ENCODE results near the gene AIF1.

The AIF1 gene

GRCh38 chr6:31641370-31641769 is 26.3 kb downstream of the AIF1 start:
- DNase-seq (ENCODE audit: low read depth in 1 of 2, low spot score in 1 of 2), result no peak

DNA sequence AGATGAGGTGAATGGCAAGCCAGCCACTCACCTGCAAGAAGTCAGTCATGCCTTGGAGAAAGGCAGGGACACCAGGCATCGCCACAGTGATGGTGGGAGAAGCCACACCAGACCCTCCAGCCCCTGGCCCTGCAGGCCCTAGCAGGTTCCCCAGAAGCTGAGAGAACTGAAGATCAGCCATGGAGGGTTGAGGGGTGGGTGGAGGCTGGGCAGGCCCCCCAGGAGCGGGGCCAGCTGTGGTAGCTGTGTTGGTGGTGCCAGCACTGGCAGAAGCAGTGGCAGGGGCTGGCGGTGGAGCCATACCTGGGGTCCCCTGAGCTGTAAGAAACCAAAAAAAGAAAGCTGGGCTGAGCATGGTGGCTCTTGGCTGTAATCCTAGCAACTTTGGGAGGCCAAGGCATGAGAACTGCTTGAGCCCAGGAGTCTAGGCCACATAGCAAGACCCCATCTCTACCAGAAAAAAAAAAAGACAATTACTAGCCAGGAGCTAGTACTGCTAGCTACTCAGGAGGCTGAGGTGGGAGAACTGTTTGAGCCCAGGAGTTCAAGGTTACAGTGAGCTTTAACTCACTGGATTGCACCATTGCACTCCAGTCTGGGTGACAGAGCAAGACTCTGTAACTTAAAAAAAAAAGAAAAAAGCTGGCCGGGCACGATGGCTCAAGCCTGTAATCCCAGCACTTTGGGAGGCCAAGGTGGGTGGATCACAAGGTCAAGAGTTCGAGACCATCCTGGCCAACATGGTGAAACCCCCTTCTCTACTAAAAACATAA is 27.9 kb downstream of the AIF1 start:
- no peak for DNase-seq (ENCODE audit: low read depth in 1 of 2, low spot score in 1 of 2)

DNA sequence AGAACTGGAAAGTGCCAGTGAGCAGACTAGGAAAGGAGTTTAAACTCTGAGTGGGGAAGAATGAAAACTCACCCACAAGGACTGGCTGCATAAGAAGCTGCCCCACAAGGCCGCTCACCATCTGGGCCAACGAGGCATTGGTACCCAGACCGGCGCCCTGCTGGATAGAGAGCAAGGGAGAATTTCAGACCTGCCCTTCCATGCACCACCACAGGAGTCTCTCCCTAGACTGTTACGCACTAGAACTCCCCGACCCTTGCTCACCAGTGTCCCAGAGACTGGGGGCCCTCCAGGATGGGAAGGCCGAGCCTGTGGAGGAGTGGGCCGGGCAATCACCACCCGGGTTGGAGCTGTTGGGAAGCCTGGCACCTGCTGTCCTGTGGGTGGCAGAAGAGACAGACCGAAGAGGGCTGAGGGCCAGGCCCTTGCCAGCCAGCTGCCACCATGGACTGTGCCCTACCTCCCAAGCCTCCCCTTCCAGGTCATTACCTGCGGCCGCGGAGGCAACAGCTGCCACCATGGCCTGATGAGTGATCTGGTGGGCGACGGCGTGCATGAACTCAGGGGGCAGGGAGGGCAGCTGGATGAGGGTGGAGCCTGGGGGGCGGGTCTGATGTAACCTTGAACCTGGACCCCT is 28.9 kb downstream of the AIF1 start:
- no peak for DNase-seq (ENCODE audit: low read depth in 1 of 2, low spot score in 1 of 2)

DNA sequence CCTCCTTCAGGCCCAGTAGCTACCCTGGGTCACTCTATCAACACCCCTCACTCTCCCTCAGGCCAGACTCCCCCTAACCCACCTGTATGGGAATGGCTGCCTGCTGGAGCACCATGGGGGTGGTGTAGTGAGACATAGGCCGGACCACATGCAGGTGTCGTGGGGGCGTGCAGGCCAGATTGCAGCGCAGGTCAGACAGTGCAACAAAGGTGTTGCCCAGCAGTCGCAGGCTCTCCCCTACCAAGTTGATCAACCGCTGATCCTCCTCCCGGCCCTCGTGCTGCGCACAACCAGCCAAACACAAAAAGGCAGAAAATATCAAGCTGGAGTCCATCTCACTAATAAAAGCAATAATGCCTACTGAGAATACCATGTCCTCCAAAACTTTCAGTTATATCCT is 30.3 kb downstream of the AIF1 start:
- no peak for DNase-seq (ENCODE audit: low read depth in 1 of 2, low spot score in 1 of 2)

GRCh38 chr6:31651602-31652191 is 36.7 kb downstream of the AIF1 start:
- no peak for DNase-seq (ENCODE audit: low read depth in 1 of 2, low spot score in 1 of 2)

DNA sequence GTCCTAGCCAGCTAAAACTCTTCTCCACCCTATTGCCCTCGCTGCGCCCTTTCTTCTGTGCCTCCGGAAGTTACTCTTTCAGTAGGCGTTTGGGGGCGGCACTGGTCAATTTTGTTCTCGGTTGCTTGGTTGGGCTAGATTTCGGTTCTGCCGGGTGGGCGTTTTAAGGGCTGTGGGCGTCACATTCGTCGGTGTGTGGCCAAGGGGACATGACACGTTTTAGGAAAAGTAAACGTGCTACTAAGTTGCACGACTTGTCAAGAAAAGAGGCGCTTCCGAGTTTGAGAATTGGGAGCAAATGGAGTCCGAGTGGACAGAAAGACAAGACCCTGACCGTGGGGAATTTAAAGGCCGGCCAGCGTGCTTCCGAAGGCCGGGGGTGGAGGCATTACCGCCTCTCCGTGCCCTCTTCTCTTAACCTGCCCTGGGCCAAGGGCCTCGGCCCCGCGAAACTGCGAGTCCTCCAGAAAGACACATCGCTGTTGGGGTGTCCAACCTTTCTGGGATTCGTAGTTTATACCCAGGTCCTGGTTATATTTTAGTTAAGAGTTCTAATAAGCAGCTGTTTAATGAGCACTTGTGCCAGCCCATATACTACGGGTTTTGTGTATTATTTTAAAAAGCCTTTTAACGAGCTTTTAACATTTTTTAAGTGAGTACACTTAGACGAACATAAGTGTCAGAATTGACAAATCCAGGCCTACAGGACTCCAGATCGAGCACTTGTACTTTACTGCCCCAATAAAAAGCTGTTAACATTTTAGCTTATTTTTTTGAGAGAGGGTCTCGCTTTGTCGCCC is 38.1 kb downstream of the AIF1 start:
- DNase-seq (ENCODE audit: low read depth in 1 of 2, low spot score in 1 of 2), result peak in 1 of 2 donors; percentile 80

- DNase-seq (ENCODE audit: low read depth in 1 of 2, low spot score in 1 of 2), result no peak
Measured at GRCh38 chr6:31654574-31655348, 39.7 kb downstream of the AIF1 start.

GRCh38 chr6:31655349-31656237 is 40.6 kb downstream of the AIF1 start, which contains the start of gene APOM:
TSS of gene APOM (plus strand) at chr6:31655894. CDS start at chr6:31655967, 73 bp downstream.
- no peak for DNase-seq (ENCODE audit: low read depth in 1 of 2, low spot score in 1 of 2)

- DNase-seq (ENCODE audit: low read depth in 1 of 2, low spot score in 1 of 2), result no peak
Measured at GRCh38 chr6:31657406-31658157, 42.5 kb downstream of the AIF1 start.

- DNase-seq (ENCODE audit: low read depth in 1 of 2, low spot score in 1 of 2), result no peak
Measured at GRCh38 chr6:31658158-31658688, 43.2 kb downstream of the AIF1 start.

DNA sequence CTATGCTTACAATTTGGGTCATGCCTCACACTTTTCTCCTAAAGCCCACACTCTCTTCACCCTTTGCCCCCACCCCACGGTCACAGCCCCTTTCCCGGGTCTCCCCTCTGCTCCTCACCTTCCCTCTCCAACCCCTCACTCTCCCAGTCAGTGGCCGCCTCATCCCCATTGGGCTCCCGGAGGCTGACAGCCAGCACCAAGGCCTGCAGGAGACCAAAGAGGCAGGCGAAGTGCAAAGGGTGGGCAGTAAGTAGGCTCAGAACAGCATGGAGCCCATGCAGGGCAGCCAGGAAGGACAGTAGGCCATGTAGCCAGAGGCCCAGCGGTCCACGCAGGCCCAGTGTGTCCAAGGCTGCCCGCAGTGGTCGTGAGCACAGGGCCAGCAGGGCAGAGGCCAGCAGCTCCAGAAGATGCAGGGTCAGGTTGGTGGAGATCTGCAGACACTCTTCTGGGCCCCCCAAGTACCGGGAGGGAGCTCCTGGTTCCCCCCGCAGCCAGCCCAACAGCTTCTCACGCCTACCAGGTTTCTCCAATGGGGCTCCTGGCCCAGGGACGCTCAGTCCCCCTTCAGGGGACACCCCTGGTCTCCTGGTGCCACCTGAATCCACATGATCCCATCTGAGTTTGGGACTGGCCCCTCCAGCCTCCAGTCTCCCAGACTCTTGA is 44.1 kb downstream of the AIF1 start:
- no peak for DNase-seq (ENCODE audit: low read depth in 1 of 2, low spot score in 1 of 2)

DNA sequence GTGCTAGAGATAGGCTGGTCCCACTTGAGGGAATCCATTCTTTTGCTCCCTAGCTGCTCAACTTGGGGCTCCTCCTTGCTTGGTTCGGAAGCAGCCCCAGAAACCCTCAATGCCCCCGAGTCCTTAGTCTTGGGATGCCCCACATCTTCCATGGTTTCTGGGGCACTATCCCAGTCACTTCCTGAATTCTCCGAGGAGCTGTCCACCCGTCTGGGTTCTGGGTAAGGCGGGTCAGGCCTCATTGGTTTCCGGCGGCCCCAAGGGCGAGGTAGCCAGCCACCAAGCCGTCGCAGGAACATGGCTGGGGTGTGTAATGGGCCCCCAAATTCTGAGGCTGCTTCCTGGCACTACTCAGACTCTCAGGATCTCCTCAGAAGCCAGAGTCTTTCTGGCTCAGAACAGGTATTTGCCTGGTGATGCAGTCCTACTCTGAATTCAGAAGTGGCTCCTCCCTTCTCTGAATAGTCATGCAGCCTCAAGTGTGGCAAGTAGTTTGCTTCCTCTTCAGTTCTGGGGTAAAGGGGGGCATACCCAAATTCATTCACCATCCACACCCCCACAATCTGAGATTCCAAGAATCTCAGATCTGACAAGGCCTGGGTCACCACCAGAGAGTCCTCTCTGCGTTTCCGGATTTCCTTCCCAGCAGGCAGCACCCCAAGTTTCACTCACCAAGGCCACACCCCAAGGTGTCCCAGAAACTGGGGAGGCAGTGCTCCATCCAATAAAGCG is 44.8 kb downstream of the AIF1 start:
- no peak for DNase-seq (ENCODE audit: low read depth in 1 of 2, low spot score in 1 of 2)

DNA sequence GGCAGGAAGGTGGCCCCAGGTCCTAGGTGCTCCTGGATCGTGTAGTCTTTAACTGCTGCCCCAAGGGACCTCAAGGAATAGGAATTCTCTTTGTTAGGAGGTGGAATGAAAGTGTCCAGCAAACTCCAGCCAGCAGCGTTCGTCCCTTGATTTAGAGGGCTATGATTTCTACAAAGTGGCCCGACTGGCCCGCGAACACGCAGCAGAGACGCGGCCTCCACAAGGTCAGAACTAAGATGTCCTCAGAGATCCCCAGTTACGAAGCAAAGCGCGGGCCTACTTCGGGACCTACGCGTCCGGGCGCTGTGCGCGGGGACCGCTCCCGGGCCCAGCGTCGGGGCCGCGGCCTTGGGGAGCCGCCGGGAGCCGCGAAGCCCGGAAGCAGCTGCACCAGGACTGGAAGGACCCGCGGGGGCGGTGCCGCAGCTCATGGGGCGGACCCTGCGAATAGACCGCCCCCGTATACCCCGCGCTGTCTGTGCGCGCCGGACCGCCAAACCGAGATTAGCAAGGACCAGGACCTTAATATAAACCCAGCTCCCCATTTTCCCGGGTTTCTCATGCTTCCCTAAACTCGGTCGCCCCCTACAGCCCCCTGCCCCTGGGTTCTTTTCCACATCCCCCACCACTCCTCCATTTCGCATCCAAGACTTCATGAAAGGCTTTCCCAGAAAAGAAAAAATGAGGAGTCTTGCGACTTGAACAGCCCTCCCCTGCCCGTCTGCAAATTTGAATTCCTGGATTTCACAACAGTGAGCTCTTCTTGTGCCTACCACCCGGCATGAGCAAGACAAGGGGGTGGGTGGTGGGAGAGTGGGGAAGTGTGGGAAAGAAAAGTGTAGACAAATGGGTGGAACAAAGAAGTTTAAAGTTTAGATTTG is 45.6 kb downstream of the AIF1 start, which contains the start of gene C6orf47:
TSS of gene C6orf47 (minus strand) at position 398 of the 881 bp plus-strand sequence. CDS start 831 bp downstream, outside the sequence.
- DNase-seq (ENCODE audit: low read depth in 1 of 2, low spot score in 1 of 2), result peak; percentile 32 to 63

GRCh38 chr6:31661262-31662123 is 46.5 kb downstream of the AIF1 start:
- no peak for DNase-seq (ENCODE audit: low read depth in 1 of 2, low spot score in 1 of 2)

- DNase-seq (ENCODE audit: low read depth in 1 of 2, low spot score in 1 of 2), result no peak
Measured at GRCh38 chr6:31662124-31662723, 47.2 kb downstream of the AIF1 start.

All from activated CD4-positive, alpha-beta T cell treated with anti-CD3 and anti-CD28 coated beads, Interleukin-2, amount 50 U/mL, for 24 hours (primary cell).